Epithelial cell of proximal tubule (primary cell): ENCODE results near the gene POLDIP3. TPM values are rescaled to one million over a fixed set of nuclear protein-coding genes. Genes with fewer than 3 reads are reported as not detected.
"Not testable (repeated sequence)": the region's sequence is repeated elsewhere in the genome, so short reads cannot be mapped to it uniquely, and the experiment has no call there.

Experiments
- DNase-seq: peaks from one replicate; pipeline ENCODE4 v3.0.0-alpha.2; 2011; ENCODE audit warnings: low read depth
- H3K4me3 ChIP-seq: 2 replicates; pipeline ENCODE4 v1.5.1; 2011; ENCODE audit warnings: low read depth, mild to moderate bottlenecking, low read length
- total RNA-seq: library from RNA; depleted of rRNA; stranded (reverse); fragments of >200 nt; gene quantifications from 2 replicates; pipeline ENCODE4 v1.2.3, GENCODE V29; 2015
- TF ChIP-seq, protein P1 (sequence below): conservative IDR thresholded peaks from 2 replicates; pipeline ENCODE4 v1.5.1; 2012; ENCODE audit warnings: low read depth, mild to moderate bottlenecking, low read length

POLDIP3 gene
- total RNA-seq, 1 donor from 2014 or later, result 35.0 TPM

GRCh38 chr22:42536166-42536565 lies 78.5 kb downstream of the POLDIP3 start:
- TF ChIP-seq, protein P1, sequence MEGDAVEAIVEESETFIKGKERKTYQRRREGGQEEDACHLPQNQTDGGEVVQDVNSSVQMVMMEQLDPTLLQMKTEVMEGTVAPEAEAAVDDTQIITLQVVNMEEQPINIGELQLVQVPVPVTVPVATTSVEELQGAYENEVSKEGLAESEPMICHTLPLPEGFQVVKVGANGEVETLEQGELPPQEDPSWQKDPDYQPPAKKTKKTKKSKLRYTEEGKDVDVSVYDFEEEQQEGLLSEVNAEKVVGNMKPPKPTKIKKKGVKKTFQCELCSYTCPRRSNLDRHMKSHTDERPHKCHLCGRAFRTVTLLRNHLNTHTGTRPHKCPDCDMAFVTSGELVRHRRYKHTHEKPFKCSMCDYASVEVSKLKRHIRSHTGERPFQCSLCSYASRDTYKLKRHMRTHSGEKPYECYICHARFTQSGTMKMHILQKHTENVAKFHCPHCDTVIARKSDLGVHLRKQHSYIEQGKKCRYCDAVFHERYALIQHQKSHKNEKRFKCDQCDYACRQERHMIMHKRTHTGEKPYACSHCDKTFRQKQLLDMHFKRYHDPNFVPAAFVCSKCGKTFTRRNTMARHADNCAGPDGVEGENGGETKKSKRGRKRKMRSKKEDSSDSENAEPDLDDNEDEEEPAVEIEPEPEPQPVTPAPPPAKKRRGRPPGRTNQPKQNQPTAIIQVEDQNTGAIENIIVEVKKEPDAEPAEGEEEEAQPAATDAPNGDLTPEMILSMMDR, result no peak
- H3K4me3 ChIP-seq, result no peak overlapping the region
- DNase-seq, result no peak

DNA sequence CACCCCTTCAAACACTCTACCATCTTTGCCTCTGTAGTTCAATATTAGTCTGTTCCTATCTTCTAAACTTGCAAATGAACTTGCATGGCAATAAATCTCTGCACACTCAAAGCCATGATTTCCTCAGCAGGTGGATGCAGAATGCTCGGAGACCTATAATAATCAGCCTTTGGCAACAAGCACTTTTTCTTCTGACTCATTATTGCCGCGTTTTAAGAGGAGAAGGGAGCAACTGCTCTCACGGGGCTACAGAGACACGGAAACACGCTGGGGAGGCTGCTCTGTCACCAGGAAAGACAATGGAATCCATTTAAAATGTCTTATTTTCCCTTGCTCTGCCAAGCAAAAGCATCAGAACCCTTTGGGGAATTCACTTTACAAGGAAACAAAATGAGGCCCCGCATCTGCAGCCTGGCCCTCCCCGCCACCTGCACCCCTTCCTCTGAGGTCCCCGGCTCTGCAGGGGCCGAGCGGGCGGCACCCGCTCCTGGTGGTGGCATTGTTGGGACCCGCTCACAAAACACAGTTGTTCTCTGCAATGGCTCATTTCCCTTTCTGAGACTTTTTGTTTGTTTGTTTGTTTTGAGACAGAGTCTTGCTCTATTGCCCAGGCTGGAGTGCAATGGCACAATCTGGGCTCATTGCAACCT lies 79.5 kb downstream of the POLDIP3 start:
- not testable (repeated sequence) for DNase-seq, H3K4me3 ChIP-seq

Other genes starting within 250 kb of the POLDIP3 start
- gene NFAM1, start 182.5 kb downstream of the POLDIP3 start, total RNA-seq, result not detected in 2 replicates
- 52.6 and 109 TPM in 2 replicates for gene RRP7A, start 95.1 kb downstream of the POLDIP3 start, total RNA-seq
- 0.23 and 5.0 TPM in 2 replicates for gene SERHL2, start 60.9 kb downstream of the POLDIP3 start, total RNA-seq
- gene ATP5MGL, start 25.7 kb upstream of the POLDIP3 start, total RNA-seq, result 0.58 TPM in 1 of 2 replicates, not detected in the other
- 122 and 136 TPM in 2 replicates for gene CYB5R3, start 34.5 kb upstream of the POLDIP3 start, total RNA-seq
- gene A4GALT, start 106.0 kb upstream of the POLDIP3 start, total RNA-seq, result 16.2 and 17.8 TPM in 2 replicates
- 50.1 and 62.2 TPM in 2 replicates for gene ARFGAP3, start 242.4 kb upstream of the POLDIP3 start, total RNA-seq